RWPE2 (cell line): ENCODE results near the gene DCAF6.
"Not testable (repeated sequence)": the region's sequence is repeated elsewhere in the genome, so short reads cannot be mapped to it uniquely, and the experiment has no call there.

Experiments
- ATAC-seq: fragments of 200-7000 bp; cut with Tn5 transposase; 3 replicates; pipeline ENCODE4 v1.9.1; 2021; ENCODE audit warnings: low read depth
- DNase-seq: peaks from one replicate; pipeline ENCODE4 v3.0.0-alpha.2; 2020; ENCODE audit warnings: low spot score
- H3K27ac ChIP-seq: fragments of 450-650 bp; 2 replicates; pipeline ENCODE4 v1.5.1; 2017; ENCODE audit warnings: mild to moderate bottlenecking; ENCODE audit not compliant: poor library complexity, severe bottlenecking
- H3K27me3 ChIP-seq: fragments of 250-450 bp; sonication (Bioruptor Pico); 2 replicates; pipeline ENCODE4 v1.5.1; 2021; ENCODE audit warnings: mild to moderate bottlenecking, moderate library complexity; ENCODE audit not compliant: insufficient read depth, poor library complexity, severe bottlenecking
- H3K36me3 ChIP-seq: fragments of 250-450 bp; sonication (Bioruptor Pico); 2 replicates; pipeline ENCODE4 v1.5.1; 2020; ENCODE audit warnings: low read depth, mild to moderate bottlenecking, moderate library complexity
- H3K4me1 ChIP-seq: fragments of 250-450 bp; sonication (Bioruptor Pico); 2 replicates; pipeline ENCODE4 v1.5.1; 2021; ENCODE audit warnings: mild to moderate bottlenecking, moderate library complexity; ENCODE audit not compliant: insufficient read depth, poor library complexity, severe bottlenecking
- H3K4me3 ChIP-seq: fragments of 250-450 bp; sonication (Bioruptor Pico); 2 replicates; pipeline ENCODE4 v1.5.1; 2021; ENCODE audit warnings: mild to moderate bottlenecking, moderate library complexity; ENCODE audit not compliant: severe bottlenecking
- H3K9me3 ChIP-seq: fragments of 250-450 bp; sonication (Bioruptor Pico); 2 replicates; pipeline ENCODE4 v1.5.1; 2021; ENCODE audit warnings: mild to moderate bottlenecking, moderate library complexity; ENCODE audit not compliant: severe bottlenecking
- CTCF ChIP-seq: fragments of 450-650 bp; IDR thresholded peaks from one replicate; pipeline ENCODE4 v1.5.1; 2017; ENCODE audit warnings: mild to moderate bottlenecking, moderate library complexity; ENCODE audit not compliant: poor library complexity, severe bottlenecking

Gene DCAF6

GRCh38 chr1:167936068-167936929 is at the start of gene DCAF6:
DCAF6 (plus strand) TSS chr1:167936683; CDS start chr1:167936912, 229 bp downstream.
- Histone ChIP-seq H3K36me3 (no peaks in the 10 kb centered on the region), H3K9me3 (no peaks in the 10 kb centered on the region), H3K27ac (peak within 1 kb of the TSS; percentile 87), H3K4me3 (peak within 1 kb of the TSS; percentile 66), H3K4me1 (peaks cover 11% of the 10 kb centered on the region), H3K27me3 (no peaks in the 10 kb centered on the region)
- no peak for TF ChIP-seq CTCF
- DNase-seq = peak; percentile 96
- peak; percentile 72 for ATAC-seq

GRCh38 chr1:167887187-167887586 is 49.3 kb upstream of the DCAF6 start:
- not testable (repeated sequence) for DNase-seq, H3K4me3 ChIP-seq, H3K36me3 ChIP-seq

GRCh38 chr1:167890400-167890799 is 46.1 kb upstream of the DCAF6 start:
- Histone ChIP-seq H3K9me3 (no peaks in the 10 kb centered on the region), H3K27me3 (no peaks in the 10 kb centered on the region), H3K4me3 (no peak overlapping the region), H3K36me3 (no peaks in the 10 kb centered on the region), H3K4me1 (no peaks in the 10 kb centered on the region), H3K27ac (no peak overlapping the region)
- no peak for ATAC-seq
- no peak for DNase-seq
- no peak for TF ChIP-seq CTCF

More at GRCh38 chr1:167887187-167887586, 49.3 kb upstream of the DCAF6 start:
- H3K4me1 ChIP-seq, ATAC-seq, H3K27ac ChIP-seq, H3K27me3 ChIP-seq, H3K9me3 ChIP-seq: not testable (repeated sequence)

- no peak for ATAC-seq
- no peaks in the 10 kb centered on the region for H3K27me3 ChIP-seq
- H3K4me3 ChIP-seq = no peak overlapping the region
- no peak overlapping the region for H3K27ac ChIP-seq
- no peaks in the 10 kb centered on the region for H3K4me1 ChIP-seq
- TF ChIP-seq CTCF = no peak
- H3K9me3 ChIP-seq = no peaks in the 10 kb centered on the region
- DNase-seq = no peak
- no peaks in the 10 kb centered on the region for H3K36me3 ChIP-seq
Measured at GRCh38 chr1:167893798-167894197, 42.7 kb upstream of the DCAF6 start.

GRCh38 chr1:167898578-167899222 is 37.8 kb upstream of the DCAF6 start:
- DNase-seq (no peak), ATAC-seq (no peak)
- Histone ChIP-seq H3K4me1 (no peaks in the 10 kb centered on the region), H3K9me3 (no peaks in the 10 kb centered on the region), H3K4me3 (no peak overlapping the region), H3K36me3 (no peaks in the 10 kb centered on the region), H3K27me3 (no peaks in the 10 kb centered on the region), H3K27ac (no peak overlapping the region)
- TF ChIP-seq CTCF = no peak
